Activated naive CD8-positive, alpha-beta T cell treated with anti-CD3 and anti-CD28 coated beads, Interleukin-2, amount 50 U/mL, for 24 hours (primary cell): ENCODE measurements around the gene TEN1.

Experiments used
- ATAC-seq: fragments of 150-1000 bp; cut with Tn5 transposase; one replicate; pipeline ENCODE4 v1.10.0; 2021
- DNase-seq: peaks from one replicate; pipeline ENCODE4 v3.0.0; 2021
- H3K27ac Mint-ChIP-seq: one replicate; pipeline ENCODE4 v1.8.0; 2021; ENCODE audit warnings: mild to moderate bottlenecking, mixed read lengths
- H3K27me3 Mint-ChIP-seq: one replicate; pipeline ENCODE4 v1.8.0; 2021; ENCODE audit warnings: mixed read lengths
- H3K36me3 Mint-ChIP-seq: one replicate; pipeline ENCODE4 v1.8.0; 2021; ENCODE audit warnings: low read depth, mixed read lengths
- H3K4me1 Mint-ChIP-seq: one replicate; pipeline ENCODE4 v1.8.0; 2021; ENCODE audit warnings: mixed read lengths
- H3K4me3 Mint-ChIP-seq: one replicate; pipeline ENCODE4 v1.8.0; 2021; ENCODE audit warnings: mild to moderate bottlenecking, moderate library complexity, mixed read lengths
- H3K9me3 Mint-ChIP-seq: one replicate; pipeline ENCODE4 v1.8.0; 2021; ENCODE audit warnings: mixed read lengths

The TEN1 gene

DNA sequence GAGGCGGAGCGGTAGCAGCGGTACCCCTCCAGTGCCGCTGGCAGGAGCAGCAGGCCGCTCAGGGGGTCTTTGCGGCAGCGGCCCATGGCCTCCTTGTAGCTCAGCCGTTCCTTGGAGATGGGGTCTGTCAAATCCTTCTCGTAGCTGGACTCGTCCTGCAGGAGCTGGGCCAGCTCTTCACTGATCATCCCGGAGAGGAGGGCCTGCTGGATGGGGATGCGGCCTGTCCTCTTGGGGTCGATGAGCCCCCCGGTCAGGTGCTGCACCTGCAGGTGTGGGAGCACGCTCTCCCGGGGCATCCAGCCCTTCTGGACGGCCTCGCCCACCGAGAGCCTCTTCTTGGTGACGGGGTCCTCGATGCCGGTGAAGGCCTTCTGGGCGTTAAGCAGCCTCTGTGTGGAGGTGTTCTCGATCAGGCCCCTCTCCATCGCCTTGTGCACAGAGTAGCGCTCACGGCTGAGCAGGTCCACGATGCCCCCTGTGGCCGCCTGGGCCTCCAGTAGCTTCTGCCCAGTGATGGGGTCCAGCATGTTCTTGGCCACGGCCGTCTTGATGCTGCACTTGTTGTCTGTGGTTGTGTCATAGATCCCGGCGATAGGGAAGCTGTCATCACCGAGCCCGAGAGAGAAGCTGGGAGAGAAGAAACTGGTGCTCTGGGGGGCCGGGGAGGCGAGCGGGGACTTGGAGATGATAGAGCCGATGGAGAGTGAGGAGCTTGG lies 28.2 kb downstream of the TEN1 start:
- Mint-ChIP-seq H3K4me1 (no peaks in the 10 kb centered on the region), H3K27ac (no peak overlapping the region), H3K4me3 (no peak overlapping the region), H3K27me3 (no peaks in the 10 kb centered on the region), H3K9me3 (no peaks in the 10 kb centered on the region), H3K36me3 (peaks cover 2% of the 10 kb centered on the region)
- ATAC-seq (no peak), DNase-seq (no peak)

- Mint-ChIP-seq H3K27ac (no peak overlapping the region), H3K27me3 (no peaks in the 10 kb centered on the region), H3K9me3 (no peaks in the 10 kb centered on the region), H3K36me3 (peaks cover 2% of the 10 kb centered on the region), H3K4me1 (no peaks in the 10 kb centered on the region), H3K4me3 (no peak overlapping the region)
- ATAC-seq (no peak), DNase-seq (no peak)
Measured at GRCh38 chr17:76007850-76008165, 28.8 kb downstream of the TEN1 start.

DNA sequence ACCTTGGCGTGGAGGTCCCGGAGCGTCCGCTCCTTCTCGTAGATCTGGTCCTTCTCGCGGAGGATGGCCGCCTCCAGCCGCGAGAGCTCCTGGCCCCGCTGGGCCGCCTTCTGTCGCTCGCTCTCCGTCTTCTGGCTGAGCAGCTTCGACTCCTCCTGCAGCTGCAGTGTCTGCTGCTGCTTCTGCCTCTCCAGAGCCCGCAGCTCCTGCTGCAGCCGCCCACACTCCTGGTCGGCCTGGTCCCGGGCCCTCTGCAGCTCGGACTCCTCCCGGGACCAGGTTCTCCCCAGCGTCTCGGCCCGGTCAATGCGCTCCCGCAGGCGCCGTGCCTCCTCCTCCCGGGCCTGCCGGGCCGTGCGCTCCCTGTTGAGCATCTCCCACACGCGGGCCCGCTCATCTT lies 29.2 kb downstream of the TEN1 start:
- no peak overlapping the region for H3K27ac Mint-ChIP-seq
- no peak overlapping the region for H3K4me3 Mint-ChIP-seq
- H3K36me3 Mint-ChIP-seq = peaks cover 2% of the 10 kb centered on the region
- DNase-seq (no peak), ATAC-seq (no peak)
- no peaks in the 10 kb centered on the region for H3K9me3 Mint-ChIP-seq
- no peaks in the 10 kb centered on the region for H3K4me1 Mint-ChIP-seq
- no peaks in the 10 kb centered on the region for H3K27me3 Mint-ChIP-seq

DNA sequence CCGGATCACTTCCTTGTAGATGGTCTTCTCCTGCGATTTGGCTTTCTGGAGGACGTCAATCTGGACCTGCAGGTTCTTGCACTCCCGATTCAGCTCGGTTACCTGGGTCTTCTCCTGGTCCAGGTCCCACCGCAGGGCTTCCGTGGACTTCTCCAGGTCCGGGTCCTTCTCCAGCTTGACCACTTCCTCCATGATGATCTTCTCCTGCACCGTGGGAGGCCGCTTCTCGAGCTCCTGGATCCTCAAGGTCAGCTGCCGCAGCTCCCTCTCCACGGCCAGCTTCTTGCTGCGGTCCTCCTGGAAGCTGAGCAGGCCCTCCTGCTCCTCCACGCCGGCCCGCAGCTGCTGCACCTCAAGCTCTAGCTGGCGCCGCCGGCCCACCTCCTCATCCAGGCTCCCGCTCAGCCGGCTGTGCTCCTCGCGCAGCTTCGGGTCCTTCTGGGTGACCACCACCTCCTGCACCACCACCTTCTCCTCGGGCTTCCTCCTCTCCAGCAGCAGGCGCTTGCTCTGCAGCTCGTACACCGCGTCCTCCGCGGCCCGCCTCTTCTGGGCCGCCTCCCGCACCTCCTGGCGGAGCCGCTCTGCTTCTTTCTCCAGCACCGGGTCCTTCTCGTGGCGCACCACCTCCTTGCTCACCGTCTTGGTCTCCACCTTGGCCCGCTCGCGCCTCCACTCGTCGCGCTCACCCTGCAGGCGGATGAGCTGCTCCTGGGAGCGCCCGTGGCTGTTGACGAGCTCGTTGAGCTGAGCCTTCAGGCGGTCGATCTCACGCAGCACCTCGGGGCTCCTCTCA lies 29.8 kb downstream of the TEN1 start:
- no peak overlapping the region for H3K27ac Mint-ChIP-seq
- no peaks in the 10 kb centered on the region for H3K9me3 Mint-ChIP-seq
- no peak overlapping the region for H3K4me3 Mint-ChIP-seq
- ATAC-seq (no peak), DNase-seq (no peak)
- H3K36me3 Mint-ChIP-seq = peaks cover 2% of the 10 kb centered on the region
- no peaks in the 10 kb centered on the region for H3K27me3 Mint-ChIP-seq
- no peaks in the 10 kb centered on the region for H3K4me1 Mint-ChIP-seq

DNA sequence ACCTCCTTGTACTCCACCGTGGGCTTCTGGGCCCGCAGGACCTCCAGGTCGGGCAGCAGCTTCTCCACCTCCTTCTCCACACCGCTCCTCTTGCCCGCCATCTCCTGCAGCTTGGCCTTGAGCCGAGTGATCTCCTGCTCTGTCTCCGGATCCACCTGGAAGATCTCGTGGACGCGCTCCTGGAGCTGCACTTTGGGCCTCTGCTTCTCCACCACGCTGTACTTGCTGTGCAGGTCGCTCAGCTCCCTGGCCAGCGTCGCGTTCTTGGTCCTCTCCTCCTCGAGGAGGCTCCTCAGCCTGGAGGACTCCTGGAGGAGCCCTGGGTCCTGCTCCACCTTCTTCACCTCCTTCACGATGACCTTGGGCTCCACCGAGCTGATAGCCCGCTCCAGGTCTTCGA lies 30.4 kb downstream of the TEN1 start:
- H3K27me3 Mint-ChIP-seq = no peaks in the 10 kb centered on the region
- DNase-seq = no peak
- H3K9me3 Mint-ChIP-seq = no peaks in the 10 kb centered on the region
- peaks cover 4% of the 10 kb centered on the region for H3K4me1 Mint-ChIP-seq
- no peak overlapping the region for H3K4me3 Mint-ChIP-seq
- ATAC-seq = no peak
- no peak overlapping the region for H3K27ac Mint-ChIP-seq
- peaks cover 2% of the 10 kb centered on the region for H3K36me3 Mint-ChIP-seq

GRCh38 chr17:76009969-76010661 lies 31.1 kb downstream of the TEN1 start:
- Mint-ChIP-seq H3K27ac (no peak overlapping the region), H3K9me3 (no peaks in the 10 kb centered on the region)

DNA sequence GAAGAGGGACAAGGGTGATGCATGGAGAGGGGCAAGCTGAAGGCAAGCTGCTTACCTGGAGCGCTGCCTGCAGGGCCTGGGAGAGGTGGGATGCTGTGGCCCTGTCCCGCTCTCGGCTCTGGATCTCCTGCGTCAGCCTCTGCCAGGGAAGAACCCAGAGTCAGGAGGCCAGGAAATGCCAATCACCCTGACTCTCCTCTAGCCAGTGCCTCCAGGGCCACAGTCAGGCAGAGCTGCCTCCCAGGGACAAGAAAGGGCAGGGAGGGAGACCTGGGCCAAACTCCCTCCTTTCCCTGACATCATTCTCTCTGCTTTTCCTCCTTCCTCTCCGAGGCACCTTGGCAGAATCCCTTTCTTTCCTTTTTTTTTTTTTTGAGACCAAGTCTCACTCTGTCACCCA lies 32.9 kb downstream of the TEN1 start:
- Mint-ChIP-seq H3K27ac (no peak overlapping the region), H3K36me3 (no peaks in the 10 kb centered on the region), H3K27me3 (no peaks in the 10 kb centered on the region), H3K9me3 (no peaks in the 10 kb centered on the region), H3K4me1 (peaks cover 4% of the 10 kb centered on the region), H3K4me3 (no peak overlapping the region)
- no peak for ATAC-seq
- no peak for DNase-seq

More at GRCh38 chr17:76009969-76010661, 31.1 kb downstream of the TEN1 start:
- Mint-ChIP-seq H3K4me3 (no peak overlapping the region), H3K27me3 (no peaks in the 10 kb centered on the region), H3K4me1 (peaks cover 4% of the 10 kb centered on the region), H3K36me3 (peaks cover 2% of the 10 kb centered on the region)
- no peak for DNase-seq
- ATAC-seq = no peak

- Mint-ChIP-seq H3K4me3 (no peak overlapping the region), H3K4me1 (peaks cover 4% of the 10 kb centered on the region), H3K36me3 (no peaks in the 10 kb centered on the region), H3K27ac (no peak overlapping the region), H3K9me3 (no peaks in the 10 kb centered on the region), H3K27me3 (no peaks in the 10 kb centered on the region)
- ATAC-seq = no peak
- DNase-seq = no peak
Measured at GRCh38 chr17:76013377-76013932, 34.4 kb downstream of the TEN1 start.

- H3K27ac Mint-ChIP-seq = no peak overlapping the region
- H3K4me3 Mint-ChIP-seq = no peak overlapping the region
- ATAC-seq = peak; percentile 95
Measured at GRCh38 chr17:76014100-76014924, 35.3 kb downstream of the TEN1 start.

DNA sequence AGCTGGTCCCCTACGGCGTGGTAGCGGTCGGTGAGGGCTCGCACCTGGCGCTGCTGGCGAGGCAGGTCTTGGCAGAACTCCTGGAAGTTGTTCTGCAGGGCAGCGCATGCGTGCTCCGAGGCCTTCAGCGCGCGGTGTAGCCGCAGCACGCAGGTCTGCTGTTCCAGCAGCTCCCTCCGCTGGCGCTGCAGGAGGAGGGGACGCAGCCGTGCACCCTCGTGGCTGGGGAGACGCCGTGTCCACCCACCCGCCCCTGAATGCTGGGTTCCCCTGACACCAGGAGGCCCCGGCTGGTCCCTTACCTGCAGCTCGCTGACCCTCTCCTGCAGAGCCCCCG lies 35.9 kb downstream of the TEN1 start:
- Mint-ChIP-seq H3K36me3 (no peaks in the 10 kb centered on the region), H3K4me3 (no peak overlapping the region), H3K9me3 (no peaks in the 10 kb centered on the region), H3K4me1 (peaks cover 4% of the 10 kb centered on the region), H3K27ac (no peak overlapping the region), H3K27me3 (no peaks in the 10 kb centered on the region)
- ATAC-seq (no peak), DNase-seq (no peak)

More at GRCh38 chr17:76014100-76014924, 35.3 kb downstream of the TEN1 start:
- Mint-ChIP-seq H3K9me3 (no peaks in the 10 kb centered on the region), H3K4me1 (peaks cover 4% of the 10 kb centered on the region), H3K36me3 (no peaks in the 10 kb centered on the region), H3K27me3 (no peaks in the 10 kb centered on the region)
- peak; percentile 76 for DNase-seq

DNA sequence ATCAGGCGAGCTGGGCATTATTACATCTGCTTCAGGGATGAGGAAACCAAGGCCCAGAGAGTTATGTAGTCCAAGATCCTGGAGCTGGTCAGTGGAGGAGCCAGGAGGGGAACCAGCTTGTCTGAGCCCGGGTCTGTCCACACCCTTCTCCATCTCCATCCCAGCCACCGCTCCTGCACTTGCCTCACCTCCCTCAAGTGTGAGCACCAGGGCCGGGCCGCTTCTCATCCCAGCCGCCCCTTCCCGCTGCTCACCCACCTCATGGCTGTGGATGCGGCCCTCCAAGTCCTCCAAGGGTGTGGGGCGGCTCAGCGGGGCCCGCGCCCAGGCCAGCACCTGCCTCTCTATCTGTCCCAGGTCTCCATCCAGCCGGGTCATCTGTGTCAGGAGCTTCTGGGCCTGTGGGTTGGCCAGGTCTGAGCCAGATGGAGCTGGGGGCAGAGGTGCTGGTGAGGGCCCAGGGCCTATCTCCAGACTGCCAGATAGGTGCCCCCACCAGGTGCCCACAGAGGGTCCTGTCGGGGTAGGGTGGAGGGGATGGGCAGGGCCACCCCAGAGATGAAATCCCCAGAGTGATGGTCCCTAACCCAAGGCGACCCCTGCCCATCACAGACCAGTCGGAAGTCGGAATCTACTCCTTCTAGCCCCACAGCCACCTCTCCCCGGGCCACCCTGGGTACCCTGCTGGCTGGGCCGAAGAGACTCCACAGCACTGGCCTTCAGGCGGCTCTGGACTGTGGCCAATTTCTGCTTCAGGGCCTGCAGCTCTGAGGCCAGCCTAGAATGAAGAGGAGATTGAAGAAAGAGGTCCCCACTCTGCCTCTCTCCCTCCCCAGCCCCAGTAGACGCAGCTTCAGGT lies 38.7 kb downstream of the TEN1 start:
- Mint-ChIP-seq H3K36me3 (no peaks in the 10 kb centered on the region), H3K27me3 (no peaks in the 10 kb centered on the region), H3K4me3 (no peak overlapping the region), H3K4me1 (peaks cover 4% of the 10 kb centered on the region), H3K27ac (no peak overlapping the region), H3K9me3 (no peaks in the 10 kb centered on the region)
- no peak for ATAC-seq
- DNase-seq = no peak

DNA sequence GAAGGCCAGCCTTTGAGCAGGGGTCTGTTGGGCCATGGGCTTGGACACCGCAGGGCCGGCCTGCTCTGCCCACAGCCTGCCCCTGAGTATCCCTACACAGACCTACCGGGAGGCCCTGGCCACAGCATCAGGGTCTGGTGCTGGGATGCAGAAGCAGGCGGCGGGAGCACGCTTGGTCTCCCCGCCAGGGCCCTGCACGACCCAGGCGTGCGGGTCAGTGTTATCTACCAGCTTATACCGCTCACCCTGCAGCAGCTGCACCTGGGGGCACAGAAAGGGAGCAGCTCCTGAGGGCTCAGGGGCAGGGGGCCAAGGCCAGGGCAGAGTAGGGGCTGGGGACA lies 39.3 kb downstream of the TEN1 start:
- Mint-ChIP-seq H3K36me3 (no peaks in the 10 kb centered on the region), H3K27me3 (no peaks in the 10 kb centered on the region), H3K4me1 (peaks cover 4% of the 10 kb centered on the region), H3K9me3 (no peaks in the 10 kb centered on the region), H3K4me3 (no peak overlapping the region), H3K27ac (no peak overlapping the region)
- DNase-seq (no peak), ATAC-seq (no peak)

- peaks cover 4% of the 10 kb centered on the region for H3K4me1 Mint-ChIP-seq
- no peaks in the 10 kb centered on the region for H3K27me3 Mint-ChIP-seq
- no peak overlapping the region for H3K4me3 Mint-ChIP-seq
- no peak for ATAC-seq
- no peaks in the 10 kb centered on the region for H3K9me3 Mint-ChIP-seq
- H3K27ac Mint-ChIP-seq = no peak overlapping the region
- no peaks in the 10 kb centered on the region for H3K36me3 Mint-ChIP-seq
- DNase-seq = no peak
Measured at GRCh38 chr17:76018801-76019200, 39.8 kb downstream of the TEN1 start.
